ENCODE data around the gene GLI3. TPM values are rescaled to one million over a fixed set of nuclear protein-coding genes. Genes with fewer than 3 reads are reported as not detected.

The GLI3 gene
- total and polyA plus RNA-seq, 2 of the 8 experiments (the other 6 are each of a cell fraction or from before 2014, with no cell fraction given): 8.0 to 31.1 TPM

GRCh38 chr7:42104231-42104630, 132.8 kb downstream of the GLI3 start:
- CTCF ChIA-PET (ENCODE audit: partially characterized antibody): no interaction called here
- no peak overlapping the region for H3K23ac ChIP-seq (ENCODE audit: insufficient read length)
- H3K4me1 ChIP-seq (replicated peaks in 1 of 4; ENCODE audit: control insufficient read depth in 3 of 4, insufficient read depth in 4 of 4, low read length in 3 of 4): peaks cover 5 to 13% (median 11%) of the 10 kb centered on the region in 4 experiments; a peak in 6 of 7 replicates
- no peak overlapping the region for H3K27ac ChIP-seq (ENCODE audit: low read depth, low read length)
- H3K79me2 ChIP-seq (ENCODE audit: control insufficient read depth in 1 of 2, insufficient read depth in 2 of 2, low read length in 2 of 2): no peaks in the 10 kb centered on the region
- no peaks in the 10 kb centered on the region for H3K27me3 ChIP-seq (replicated peaks in 1 of 4; ENCODE audit: control insufficient read depth in 3 of 4, extremely low read depth in 1 of 4, insufficient read depth in 3 of 4, low read length in 3 of 4)
- no peak overlapping the region for H3K56ac ChIP-seq (replicated peaks; ENCODE audit: insufficient read length, low read depth, low read length)
- H3K9ac ChIP-seq (replicated peaks in 1 of 4; ENCODE audit: extremely low read depth in 1 of 4, low read depth in 3 of 4, low read length in 3 of 4): no peak overlapping the region
- no peak for FAIRE-seq
- peaks cover 1 to 2% of the 10 kb centered on the region in 2 experiments for H4K20me1 ChIP-seq (replicated peaks in 1 of 2; ENCODE audit: control insufficient read depth in 1 of 2, insufficient read depth in 2 of 2, low read length in 2 of 2)
- H2BK20ac ChIP-seq (ENCODE audit: low read length): no peak overlapping the region
- no peak overlapping the region for H4K5ac ChIP-seq (ENCODE audit: insufficient read length, low read depth, low read length)
- no peak overlapping the region for H4K91ac ChIP-seq (replicated peaks; ENCODE audit: insufficient read length, low read length)
- H4K8ac ChIP-seq (ENCODE audit: extremely low read depth, insufficient read depth, low read length): no peak overlapping the region
- no peak overlapping the region for H3K4me2 ChIP-seq (ENCODE audit: insufficient read depth in 1 of 2, low read depth in 2 of 2, low read length in 2 of 2)
- 95% methylated on average over 5 of the region's 5 CpGs; no CpG with 5 or more reads in 1 of the 2 experiments for WGBS, 2 experiments (ENCODE audit: extremely low coverage in 1 of 2, insufficient coverage in 1 of 2, insufficient read length in 1 of 2, insufficient replicate concordance in 2 of 2, low coverage in 1 of 2, low lambda C conversion rate in 2 of 2, missing lambda C conversion rate in 1 of 2)
- no peak overlapping the region for H3K4me3 ChIP-seq (ENCODE audit: extremely low read depth in 1 of 4, insufficient read depth in 2 of 4, low read depth in 3 of 4, low read length in 4 of 4)
- H2BK120ac ChIP-seq (replicated peaks; ENCODE audit: low read depth, low read length): no peak overlapping the region
- no peak for DNase-seq (ENCODE audit: low read depth in 1 of 2, low spot score in 2 of 2)
- no peak overlapping the region for H2BK12ac ChIP-seq (ENCODE audit: low read depth, low read length)
- H3K14ac ChIP-seq (ENCODE audit: insufficient read length): no peak overlapping the region
- no peak overlapping the region for H2AFZ ChIP-seq (ENCODE audit: low read length)
- TF ChIP-seq CBX5 (IDR thresholded peaks at IDR 0.05; ENCODE audit: low read depth, low read length): no peak
- no peak for TF ChIP-seq TAF7 (optimal IDR thresholded peaks at IDR 0.05; ENCODE audit: borderline replicate concordance, low read depth, low read length)
- no peak for TF ChIP-seq KDM5A (IDR thresholded peaks at IDR 0.05; ENCODE audit: low read length)
- no peak for TF ChIP-seq SIRT6 (IDR thresholded peaks at IDR 0.05; ENCODE audit: low read length)
- TF ChIP-seq SUZ12 (IDR thresholded peaks at IDR 0.05; ENCODE audit: low read length): no peak
- no peak for TF ChIP-seq HDAC6 (IDR thresholded peaks at IDR 0.05; ENCODE audit: low read depth, low read length)
- TF ChIP-seq SIX5 (IDR thresholded peaks at IDR 0.05; ENCODE audit: low read depth, low read length): no peak
- no peak for TF ChIP-seq NRF1 (IDR thresholded peaks at IDR 0.05; ENCODE audit: low read depth, low read length)
- TF ChIP-seq BACH1 (IDR thresholded peaks at IDR 0.05; ENCODE audit: low read length): no peak
- no peak for TF ChIP-seq JUND (IDR thresholded peaks at IDR 0.05; ENCODE audit: low read length)
- no peak for TF ChIP-seq TEAD4 (IDR thresholded peaks at IDR 0.05; ENCODE audit: low read depth, low read length)
- TF ChIP-seq CHD1 (IDR thresholded peaks at IDR 0.05; ENCODE audit: low read depth, low read length): no peak
- no peak for TF ChIP-seq CTBP2 (IDR thresholded peaks at IDR 0.05; ENCODE audit: borderline replicate concordance, insufficient read depth, insufficient read length, low read length)
- TF ChIP-seq POU5F1 (IDR thresholded peaks at IDR 0.05; ENCODE audit: low read depth, low read length): no peak
- no peak for TF ChIP-seq SP2 (IDR thresholded peaks at IDR 0.05; ENCODE audit: low read length)
- no peak for TF ChIP-seq TAF1 (IDR thresholded peaks at IDR 0.05; ENCODE audit: low read depth, low read length)
- no peak overlapping the region for H3K18ac ChIP-seq (ENCODE audit: extremely low read depth, low read length)
- POLR2A ChIA-PET (ENCODE audit: partially characterized antibody): no interaction called here
- H2BK15ac ChIP-seq (ENCODE audit: low read length): no peak overlapping the region
- peaks cover 0 to 4% (median 0%) of the 10 kb centered on the region in 4 experiments; a peak in 1 of 8 replicates for H3K36me3 ChIP-seq (ENCODE audit: control insufficient read depth in 2 of 4, insufficient read depth in 4 of 4, low read length in 3 of 4)
- H3K9me3 ChIP-seq (ENCODE audit: insufficient read depth in 2 of 2, low read depth in 1 of 2, low read length in 1 of 2): no peaks in the 10 kb centered on the region
- no peak overlapping the region for H2BK5ac ChIP-seq (ENCODE audit: low read depth, low read length)
- H3K79me1 ChIP-seq (ENCODE audit: low read depth, low read length): no peaks in the 10 kb centered on the region; the same call in 1 of the 2 replicates
- H3K23me2 ChIP-seq (ENCODE audit: low read depth, low read length): no peaks in the 10 kb centered on the region
- no peak overlapping the region for H3K4ac ChIP-seq (replicated peaks; ENCODE audit: insufficient read length, low read depth, low read length)
- no peak overlapping the region for H2AK5ac ChIP-seq (ENCODE audit: low read depth, low read length)
